CD4-positive, alpha-beta T cell (primary cell): ENCODE measurements around the gene ARMCX2. TPM values are rescaled to one million over a fixed set of nuclear protein-coding genes. Genes with fewer than 3 reads are reported as not detected.

ENCODE experiments used
- ATAC-seq: fragments of 200-7000 bp; cut with Tn5 transposase; one replicate; pipeline ENCODE4 v1.10.0; 2022; ENCODE audit warnings: mild to moderate bottlenecking; ENCODE audit not compliant: poor library complexity
- CTCF ChIA-PET: fragments of 350-600 bp; sonication (Branson Sonifier 250); formaldehyde crosslinking; loops from one replicate; lab custom pipeline; 2021; ENCODE audit warnings: antibody characterized with exemption, inconsistent platforms; lab: Charles Lee
- POLR2A ChIA-PET: fragments of 350-600 bp; sonication (Branson Sonifier 250); formaldehyde crosslinking; loops from one replicate; lab custom pipeline; 2021; ENCODE audit warnings: antibody characterized with exemption, inconsistent platforms; lab: Charles Lee
- DNase-seq, 14 experiments: peaks; one replicate each; pipeline ENCODE4 v3.0.0-alpha.2; 2013 to 2020; ENCODE audit warnings: mixed read lengths in 2 of 14
- H3K27ac ChIP-seq, 2 donors: one replicate each; pipeline versions ENCODE4 v1.5.1 to v1.7.0; 2013; ENCODE audit warnings: low read length in 2 of 2, low read depth in 1 of 2, mild to moderate bottlenecking in 1 of 2
- H3K27me3 ChIP-seq, 2 experiments: 1 replicate in 1 of 2; 2 replicates in 1 of 2; pipeline versions ENCODE4 v1.6.1 to v1.7.0; 2013; ENCODE audit warnings: low read length in 2 of 2, control low read depth in 1 of 2, mild to moderate bottlenecking in 1 of 2, moderate library complexity in 1 of 2; ENCODE audit not compliant: insufficient read depth in 2 of 2, control insufficient read depth in 1 of 2
- H3K36me3 ChIP-seq: one replicate; pipeline ENCODE4 v1.6.1; 2013; ENCODE audit warnings: low read length, control low read depth; ENCODE audit not compliant: insufficient read depth
- H3K4me1 ChIP-seq: one replicate; pipeline ENCODE4 v1.6.1; 2013; ENCODE audit warnings: low read length, control low read depth; ENCODE audit not compliant: insufficient read depth
- H3K4me3 ChIP-seq: one replicate; pipeline ENCODE4 v1.5.1; 2013; ENCODE audit warnings: mild to moderate bottlenecking, low read length, moderate library complexity
- H3K9me3 ChIP-seq, 2 experiments: 1 replicate in 1 of 2; 2 replicates in 1 of 2; pipeline versions ENCODE4 v1.6.1 to v1.7.0; 2013; ENCODE audit warnings: low read length in 2 of 2, mild to moderate bottlenecking in 2 of 2, control low read depth in 1 of 2, moderate library complexity in 1 of 2; ENCODE audit not compliant: control insufficient read depth in 1 of 2, insufficient read depth in 1 of 2
- H3K27ac Mint-ChIP-seq: one replicate; pipeline ENCODE4 v1.8.0; 2020; ENCODE audit warnings: mixed read lengths
- H3K27me3 Mint-ChIP-seq: one replicate; pipeline ENCODE4 v1.8.0; 2021; ENCODE audit warnings: mixed read lengths
- H3K36me3 Mint-ChIP-seq: one replicate; pipeline ENCODE4 v1.8.0; 2021; ENCODE audit warnings: low read depth, mixed read lengths
- H3K4me1 Mint-ChIP-seq: one replicate; pipeline ENCODE4 v1.8.0; 2021; ENCODE audit warnings: low read depth, mixed read lengths
- H3K4me3 Mint-ChIP-seq: one replicate; pipeline ENCODE4 v1.8.0; 2020; ENCODE audit warnings: mild to moderate bottlenecking, mixed read lengths
- H3K9me3 Mint-ChIP-seq: one replicate; pipeline ENCODE4 v1.8.0; 2020; ENCODE audit warnings: mixed read lengths
- intact Hi-C, 2 experiments: fragments of 100-400 bp; cut with DNase I in 1 of 2; cut with micrococcal nuclease in 1 of 2; formaldehyde crosslinking; loops; one replicate each; pipeline versions ENCODE4 v1.15.1 to v1.9.0; 2023 to 2025; cut with DNase I, micrococcal nuclease
- total RNA-seq, 174 experiments: library from RNA in 2 of 174; stranded (reverse) in 2 of 174; gene quantifications; one replicate each; pipeline ENCODE4 v1.2.3 and lab custom pipeline; 2021 to 2026
- TF ChIP-seq, protein P1 (sequence below): fragments of 200-600 bp; IDR thresholded peaks from one replicate; pipeline ENCODE4 v1.8.0; 2022; ENCODE audit warnings: antibody characterized with exemption, mild to moderate bottlenecking

Gene ARMCX2
- total RNA-seq, 2 experiments from 2014 or later: 3.5 to 3.6 TPM

DNA sequence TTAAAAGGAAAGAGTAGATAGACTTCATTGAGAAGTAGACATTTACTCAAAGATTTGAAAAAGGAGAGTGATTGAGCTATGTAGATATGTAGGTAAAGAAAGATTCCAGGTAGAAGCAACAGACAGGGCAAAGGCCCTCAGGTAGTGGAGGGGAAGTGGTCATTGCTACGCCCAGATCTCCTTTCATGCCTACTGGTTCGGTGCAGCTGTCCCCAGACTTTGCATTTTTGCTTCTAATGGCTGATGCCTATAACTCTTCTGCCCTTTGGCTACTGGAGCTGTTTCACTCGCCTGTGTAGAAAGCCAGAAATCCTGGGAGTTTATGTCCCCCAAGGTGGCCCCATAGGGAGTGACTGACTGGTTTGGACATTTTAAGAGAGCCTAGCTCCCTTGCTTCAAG lies 16.9 kb upstream of the ARMCX2 start:
- H3K27ac Mint-ChIP-seq: no peak overlapping the region
- no peak overlapping the region for H3K4me3 ChIP-seq
- H3K4me1 Mint-ChIP-seq: no peaks in the 10 kb centered on the region
- ATAC-seq (no peak), DNase-seq (no peak)
- no peak overlapping the region for H3K4me3 Mint-ChIP-seq
- ChIA-PET CTCF (no interaction called here), POLR2A (no interaction called here)
- no peaks in the 10 kb centered on the region for H3K4me1 ChIP-seq
- no peak overlapping the region for H3K27ac ChIP-seq
- peaks cover 0 to 4% of the 10 kb centered on the region in 2 experiments for H3K27me3 ChIP-seq
- TF ChIP-seq, protein P1, sequence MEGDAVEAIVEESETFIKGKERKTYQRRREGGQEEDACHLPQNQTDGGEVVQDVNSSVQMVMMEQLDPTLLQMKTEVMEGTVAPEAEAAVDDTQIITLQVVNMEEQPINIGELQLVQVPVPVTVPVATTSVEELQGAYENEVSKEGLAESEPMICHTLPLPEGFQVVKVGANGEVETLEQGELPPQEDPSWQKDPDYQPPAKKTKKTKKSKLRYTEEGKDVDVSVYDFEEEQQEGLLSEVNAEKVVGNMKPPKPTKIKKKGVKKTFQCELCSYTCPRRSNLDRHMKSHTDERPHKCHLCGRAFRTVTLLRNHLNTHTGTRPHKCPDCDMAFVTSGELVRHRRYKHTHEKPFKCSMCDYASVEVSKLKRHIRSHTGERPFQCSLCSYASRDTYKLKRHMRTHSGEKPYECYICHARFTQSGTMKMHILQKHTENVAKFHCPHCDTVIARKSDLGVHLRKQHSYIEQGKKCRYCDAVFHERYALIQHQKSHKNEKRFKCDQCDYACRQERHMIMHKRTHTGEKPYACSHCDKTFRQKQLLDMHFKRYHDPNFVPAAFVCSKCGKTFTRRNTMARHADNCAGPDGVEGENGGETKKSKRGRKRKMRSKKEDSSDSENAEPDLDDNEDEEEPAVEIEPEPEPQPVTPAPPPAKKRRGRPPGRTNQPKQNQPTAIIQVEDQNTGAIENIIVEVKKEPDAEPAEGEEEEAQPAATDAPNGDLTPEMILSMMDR: no peak
- H3K9me3 ChIP-seq: no peaks in the 10 kb centered on the region
- H3K9me3 Mint-ChIP-seq: no peaks in the 10 kb centered on the region
- no peaks in the 10 kb centered on the region for H3K36me3 ChIP-seq
- peaks cover 21% of the 10 kb centered on the region for H3K27me3 Mint-ChIP-seq
- no peaks in the 10 kb centered on the region for H3K36me3 Mint-ChIP-seq
- intact Hi-C loops: no loop called here

DNA sequence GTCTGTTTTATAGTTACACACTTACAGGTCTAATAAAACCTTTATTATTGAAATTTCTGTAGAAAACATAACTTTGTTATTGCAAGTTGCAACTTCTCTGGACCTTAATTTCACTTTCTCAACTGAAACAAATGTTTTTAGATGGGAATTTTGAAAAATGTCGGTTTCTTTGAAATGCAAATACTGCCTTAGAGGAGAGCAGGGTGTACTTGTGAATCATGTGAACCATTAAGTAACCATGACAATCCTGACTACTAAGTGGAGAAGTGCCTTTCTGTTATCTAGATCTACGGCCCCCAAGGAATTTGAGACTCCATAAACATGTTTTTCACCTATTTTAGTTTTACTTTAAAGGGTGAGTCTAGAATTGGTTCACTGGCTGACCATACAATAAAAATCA lies 8.5 kb upstream of the ARMCX2 start:
- TF ChIP-seq, protein P1: no peak
- H3K36me3 ChIP-seq: no peaks in the 10 kb centered on the region
- Mint-ChIP-seq H3K4me1 (no peaks in the 10 kb centered on the region), H3K36me3 (no peaks in the 10 kb centered on the region), H3K27ac (no peak overlapping the region), H3K4me3 (no peak overlapping the region), H3K9me3 (no peaks in the 10 kb centered on the region), H3K27me3 (no peaks in the 10 kb centered on the region)
- H3K4me1 ChIP-seq: no peaks in the 10 kb centered on the region
- H3K27me3 ChIP-seq: no peaks in the 10 kb centered on the region
- H3K4me3 ChIP-seq: no peak overlapping the region
- no peak for ATAC-seq
- intact Hi-C loops: no loop called here
- H3K27ac ChIP-seq: no peak overlapping the region
- no peak for DNase-seq
- ChIA-PET CTCF (no interaction called here), POLR2A (no interaction called here)
- no peaks in the 10 kb centered on the region for H3K9me3 ChIP-seq

DNA sequence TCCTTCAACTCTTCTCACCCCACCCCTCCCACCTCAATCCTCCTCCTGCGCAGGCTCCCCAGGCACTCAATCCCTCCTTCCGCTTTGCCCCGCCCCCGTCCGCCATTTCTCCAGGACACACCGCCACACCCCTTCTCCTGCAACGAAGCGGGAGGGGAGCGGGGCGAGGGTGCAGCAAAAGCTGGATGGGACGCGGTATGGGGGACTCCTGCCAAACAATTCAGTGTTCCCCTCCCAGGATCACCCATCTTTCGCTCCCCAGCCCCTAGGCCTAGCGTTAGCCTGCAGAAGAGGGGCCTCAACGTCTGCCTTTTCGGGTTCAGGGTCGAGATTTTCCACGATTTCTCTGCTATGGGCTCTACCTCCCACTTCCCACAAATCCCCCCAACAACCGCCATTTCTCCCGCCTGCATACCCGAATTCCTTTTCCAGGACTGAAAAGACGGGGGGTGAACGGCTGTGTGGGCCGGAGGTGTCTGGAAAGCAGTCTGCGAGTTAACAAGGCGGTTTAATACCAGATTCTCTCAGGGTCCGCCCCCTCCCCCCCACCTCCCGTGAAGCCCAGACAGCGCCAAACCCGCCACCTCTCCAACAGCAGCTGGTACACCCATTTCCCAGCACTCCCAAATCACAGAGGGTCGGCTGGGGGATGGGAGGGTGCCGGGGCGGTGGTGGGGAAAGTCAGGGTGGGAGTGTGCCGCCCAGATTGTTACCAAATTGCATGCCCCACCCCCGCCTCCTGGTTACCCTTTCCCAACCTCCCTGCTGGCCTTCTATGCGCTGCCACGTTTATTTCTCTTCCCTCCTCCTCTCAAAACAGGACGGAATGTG lies 774 bp downstream of the ARMCX2 start:
- H3K9me3 Mint-ChIP-seq: no peaks in the 10 kb centered on the region
- peaks cover 13% of the 10 kb centered on the region for H3K4me1 Mint-ChIP-seq
- Histone ChIP-seq H3K4me3 (peak overlapping the region; percentile 82), H3K36me3 (no peaks in the 10 kb centered on the region), H3K4me1 (peaks cover 14% of the 10 kb centered on the region), H3K27me3 (no peaks in the 10 kb centered on the region), H3K9me3 (no peaks in the 10 kb centered on the region), H3K27ac (no peak overlapping the region)
- no peaks in the 10 kb centered on the region for H3K36me3 Mint-ChIP-seq
- ChIA-PET CTCF (no interaction called here), POLR2A (no interaction called here)
- ATAC-seq (peak; percentile 89), DNase-seq (peak; percentile 26 to 75 (median 59))
- H3K4me3 Mint-ChIP-seq: peak overlapping the region; percentile 91
- H3K27ac Mint-ChIP-seq: peak overlapping the region; percentile 73
- TF ChIP-seq, protein P1: no peak
- intact Hi-C loops: no loop called here
- no peaks in the 10 kb centered on the region for H3K27me3 Mint-ChIP-seq
